Transverse colon (tissue), 4 donors: ENCODE measurements around the gene HDDC3.

Source experiments
- EP300 ChIP-seq: sonication (generic); formaldehyde crosslinking; IDR thresholded peaks from one replicate; pipeline ENCODE4 v1.6.1; 2017; ENCODE audit warnings: antibody characterized with exemption, low read depth
- POLR2AphosphoS5 ChIP-seq, 3 donors: sonication (generic); formaldehyde crosslinking; IDR thresholded peaks; one replicate each; pipeline ENCODE4 v1.6.1; 2016; ENCODE audit warnings: antibody characterized with exemption in 3 of 3
- TF ChIP-seq, protein P1 (sequence below), 5 experiments: fragments of 200-600 bp in 3 of 5; fragments of 450-650 bp in 2 of 5; sonication (generic) in 3 of 5; IDR thresholded peaks; 1 replicate in 2 of 5; 2 replicates in 3 of 5; pipeline ENCODE4 v1.5.1; 2016 to 2017; ENCODE audit warnings: antibody characterized with exemption in 5 of 5, inconsistent platforms in 3 of 5, mild to moderate bottlenecking in 2 of 5, moderate library complexity in 1 of 5

DNA sequence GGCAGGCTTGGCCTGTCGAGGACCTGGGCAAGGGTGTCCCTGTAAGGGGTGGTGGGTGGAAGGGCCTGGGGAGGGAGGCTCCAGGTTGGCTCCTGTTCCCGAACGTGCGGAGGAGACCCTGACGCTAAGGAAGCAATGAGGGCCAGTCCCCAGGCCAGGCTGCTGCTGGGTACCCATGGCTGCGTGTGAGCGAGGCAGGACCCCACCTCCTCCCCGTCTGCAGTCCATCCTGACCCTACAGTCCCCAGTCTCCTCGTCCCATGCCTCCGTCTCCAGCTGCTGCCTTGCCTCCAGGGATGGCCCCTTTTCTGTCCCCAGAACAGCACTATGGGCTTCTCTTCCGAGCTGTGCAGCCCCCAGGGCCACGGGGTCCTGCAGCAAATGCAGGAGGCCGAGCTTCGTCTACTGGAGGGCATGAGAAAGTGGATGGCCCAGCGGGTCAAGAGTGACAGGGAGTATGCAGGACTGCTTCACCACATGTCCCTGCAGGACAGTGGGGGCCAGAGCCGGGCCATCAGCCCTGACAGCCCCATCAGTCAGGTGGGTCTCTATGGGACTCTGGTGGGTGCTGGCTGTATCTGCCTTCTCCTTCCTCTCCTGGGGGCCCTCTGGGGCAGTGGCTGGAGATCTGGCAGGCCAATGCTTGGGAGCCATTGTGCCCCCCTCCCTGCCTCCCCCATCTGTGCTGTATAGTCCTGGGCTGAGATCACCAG is 47.5 kb downstream of the HDDC3 start:
- TF ChIP-seq, protein P1, sequence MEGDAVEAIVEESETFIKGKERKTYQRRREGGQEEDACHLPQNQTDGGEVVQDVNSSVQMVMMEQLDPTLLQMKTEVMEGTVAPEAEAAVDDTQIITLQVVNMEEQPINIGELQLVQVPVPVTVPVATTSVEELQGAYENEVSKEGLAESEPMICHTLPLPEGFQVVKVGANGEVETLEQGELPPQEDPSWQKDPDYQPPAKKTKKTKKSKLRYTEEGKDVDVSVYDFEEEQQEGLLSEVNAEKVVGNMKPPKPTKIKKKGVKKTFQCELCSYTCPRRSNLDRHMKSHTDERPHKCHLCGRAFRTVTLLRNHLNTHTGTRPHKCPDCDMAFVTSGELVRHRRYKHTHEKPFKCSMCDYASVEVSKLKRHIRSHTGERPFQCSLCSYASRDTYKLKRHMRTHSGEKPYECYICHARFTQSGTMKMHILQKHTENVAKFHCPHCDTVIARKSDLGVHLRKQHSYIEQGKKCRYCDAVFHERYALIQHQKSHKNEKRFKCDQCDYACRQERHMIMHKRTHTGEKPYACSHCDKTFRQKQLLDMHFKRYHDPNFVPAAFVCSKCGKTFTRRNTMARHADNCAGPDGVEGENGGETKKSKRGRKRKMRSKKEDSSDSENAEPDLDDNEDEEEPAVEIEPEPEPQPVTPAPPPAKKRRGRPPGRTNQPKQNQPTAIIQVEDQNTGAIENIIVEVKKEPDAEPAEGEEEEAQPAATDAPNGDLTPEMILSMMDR (IDR thresholded peaks at IDR 0.05), result no peak
- TF ChIP-seq POLR2AphosphoS5 (IDR thresholded peaks at IDR 0.05), result no peak
- no peak for TF ChIP-seq EP300
